NCI-H82 treated with DMSO at 0.1 percent for 48 hours (cell line): Measurements from ENCODE around the gene CBFA2T2.
A peak's percentile ranks its signal among the peaks of the same experiment; 100 is the strongest.
"Not testable (repeated sequence)": the region's sequence is repeated elsewhere in the genome, so short reads cannot be mapped to it uniquely, and the experiment has no call there.

Experiments used
- DNase-seq: peaks from one replicate; lab custom pipeline; 2025; ENCODE audit not compliant: unreplicated experiment; lab: John Stamatoyannopoulos, UW

CBFA2T2 gene

GRCh38 chr20:33612001-33612400 is 122.1 kb downstream of the CBFA2T2 start:
- DNase-seq: peak; percentile 69

DNA sequence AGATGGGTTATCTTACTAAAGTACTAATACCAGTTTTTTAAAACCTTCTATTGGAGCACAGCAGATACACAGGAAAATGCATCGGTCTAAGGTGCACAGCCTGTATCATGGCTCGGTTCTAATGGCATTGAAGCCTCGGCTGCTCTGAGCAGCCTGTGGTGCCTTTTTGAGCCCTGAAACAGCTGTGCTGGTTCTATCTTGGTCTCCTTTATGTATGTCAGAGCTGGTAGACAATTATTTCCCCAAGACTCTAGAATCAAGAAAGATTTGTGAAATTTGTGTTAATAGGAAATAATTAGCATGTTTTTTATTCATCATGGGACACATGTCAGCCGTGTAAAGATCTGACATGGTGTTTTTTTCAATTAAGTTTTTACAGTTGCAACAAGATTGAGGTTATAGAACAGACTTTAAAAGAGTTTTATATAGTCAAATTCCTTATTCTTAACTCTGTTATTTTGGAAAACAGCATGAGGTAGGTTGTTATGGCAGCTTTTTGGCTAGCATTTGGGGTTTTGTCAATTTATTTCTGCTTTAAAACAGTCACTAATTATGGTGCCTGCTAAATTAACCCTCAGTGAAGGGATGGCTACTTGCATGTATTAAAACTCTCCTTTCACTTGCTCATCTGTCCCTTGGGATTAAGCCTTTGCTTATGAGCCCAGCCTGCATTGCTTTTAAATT is 132.0 kb downstream of the CBFA2T2 start:
- DNase-seq: no peak

DNA sequence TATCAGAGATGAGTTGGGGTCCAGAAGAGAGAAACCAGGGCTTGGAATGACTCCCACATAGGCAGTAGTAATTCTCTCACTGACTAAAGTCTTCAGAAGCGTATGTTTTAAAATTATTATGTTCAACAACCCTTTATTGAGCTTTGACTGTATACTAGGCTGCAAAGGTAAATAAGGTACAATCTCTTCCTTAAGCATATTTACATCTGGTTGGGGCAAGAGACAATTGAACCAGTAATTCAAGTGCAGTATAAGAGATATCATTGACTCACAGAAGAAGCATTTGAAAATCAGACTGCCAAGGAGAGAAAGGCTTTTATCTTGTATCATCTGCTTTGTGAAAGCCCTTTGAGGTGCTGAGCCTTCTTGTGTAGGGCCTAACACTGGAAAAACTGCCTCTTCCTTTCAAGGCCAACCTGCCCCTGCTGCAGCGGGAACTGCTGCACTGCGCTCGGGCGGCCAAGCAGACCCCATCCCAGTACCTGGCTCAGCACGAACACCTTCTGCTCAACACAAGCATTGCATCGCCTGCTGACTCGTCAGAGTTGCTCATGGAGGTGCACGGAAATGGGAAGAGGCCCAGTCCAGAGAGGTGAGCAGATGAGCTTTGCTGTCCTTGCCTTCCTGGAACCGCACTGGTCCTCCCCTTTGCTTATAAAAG is 132.9 kb downstream of the CBFA2T2 start:
- DNase-seq: no peak

DNA sequence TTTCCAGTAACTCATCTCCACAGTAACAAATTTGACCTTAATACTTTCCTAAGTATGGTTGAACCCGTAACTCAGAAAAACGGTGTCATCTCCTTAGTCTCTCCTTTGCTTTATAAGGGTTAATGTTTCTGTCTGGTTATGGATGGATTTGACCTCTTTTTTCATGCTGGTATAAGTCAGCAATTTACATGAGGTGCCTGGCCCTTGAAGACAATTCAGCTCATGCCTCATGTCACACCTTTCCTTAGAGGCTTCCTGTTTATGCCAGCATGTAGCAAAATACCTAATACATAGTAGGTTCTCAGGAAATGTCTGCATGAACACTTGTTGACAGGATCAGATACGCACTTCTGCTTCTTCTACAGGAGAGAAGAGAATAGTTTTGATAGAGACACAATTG is 134.5 kb downstream of the CBFA2T2 start:
- DNase-seq: no peak

GRCh38 chr20:33626190-33626589 is 136.3 kb downstream of the CBFA2T2 start:
- no peak for DNase-seq

- DNase-seq: no peak
Observed at GRCh38 chr20:33627577-33628216, 137.8 kb downstream of the CBFA2T2 start.

DNA sequence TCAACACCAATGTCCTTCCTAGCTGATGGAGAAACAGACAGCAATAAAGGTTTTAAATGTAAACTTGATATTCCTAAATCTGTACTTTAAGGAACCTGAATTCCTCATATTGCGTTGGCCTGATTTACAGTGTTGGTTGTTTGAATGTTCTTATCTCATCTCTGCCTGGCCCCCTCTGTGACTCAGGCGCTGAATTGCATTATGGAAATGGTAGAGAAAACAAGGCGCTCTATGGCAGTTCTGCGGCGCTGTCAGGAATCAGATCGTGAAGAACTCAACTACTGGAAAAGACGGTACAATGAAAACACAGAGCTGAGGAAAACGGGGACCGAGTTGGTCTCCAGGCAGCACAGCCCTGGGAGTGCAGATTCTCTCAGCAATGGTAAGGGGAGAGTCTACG is 139.6 kb downstream of the CBFA2T2 start:
- no peak for DNase-seq

DNA sequence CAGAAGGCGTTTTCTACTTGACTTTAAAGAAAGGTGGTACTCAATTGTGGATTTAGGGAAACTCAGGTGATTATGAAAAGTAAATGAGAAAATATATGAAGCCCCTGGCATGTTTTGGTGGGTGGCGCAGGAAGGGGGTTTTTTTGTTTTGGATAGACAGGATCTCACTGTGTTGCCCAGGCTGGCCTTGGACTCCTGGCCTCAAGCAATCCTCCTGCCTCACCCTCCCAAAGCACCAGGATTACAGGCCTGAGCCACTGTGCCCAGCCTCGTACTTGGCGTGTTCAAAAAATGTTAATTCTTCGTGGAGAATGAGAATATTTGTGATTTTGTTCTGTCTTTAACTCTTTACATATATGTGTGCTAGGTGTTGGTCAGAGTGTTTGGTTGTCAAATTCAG is 140.1 kb downstream of the CBFA2T2 start:
- DNase-seq: no peak

DNA sequence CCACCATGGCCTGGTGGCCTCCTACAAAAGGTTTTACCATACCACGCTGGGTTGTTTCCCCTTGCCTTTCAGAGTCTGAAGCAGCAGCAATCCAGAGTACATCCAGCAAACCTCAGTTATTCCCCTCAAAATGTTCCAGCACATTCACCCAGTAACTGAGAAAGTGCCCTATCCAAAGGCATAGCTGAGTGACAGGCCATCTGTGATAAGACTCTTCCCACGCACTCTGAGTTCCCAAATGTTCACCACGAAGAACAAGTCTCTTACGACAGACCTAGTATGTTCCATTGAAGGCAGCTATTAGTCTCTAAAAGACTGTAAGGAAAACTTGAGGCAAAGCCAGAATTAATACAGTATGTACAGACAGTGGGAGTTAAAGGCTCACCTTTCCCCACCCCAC is 140.6 kb downstream of the CBFA2T2 start:
- no peak for DNase-seq

- not testable (repeated sequence) for DNase-seq
Observed at GRCh38 chr20:33631910-33632309, 142.0 kb downstream of the CBFA2T2 start.

- DNase-seq: no peak
Observed at GRCh38 chr20:33635341-33635740, 145.4 kb downstream of the CBFA2T2 start.

DNA sequence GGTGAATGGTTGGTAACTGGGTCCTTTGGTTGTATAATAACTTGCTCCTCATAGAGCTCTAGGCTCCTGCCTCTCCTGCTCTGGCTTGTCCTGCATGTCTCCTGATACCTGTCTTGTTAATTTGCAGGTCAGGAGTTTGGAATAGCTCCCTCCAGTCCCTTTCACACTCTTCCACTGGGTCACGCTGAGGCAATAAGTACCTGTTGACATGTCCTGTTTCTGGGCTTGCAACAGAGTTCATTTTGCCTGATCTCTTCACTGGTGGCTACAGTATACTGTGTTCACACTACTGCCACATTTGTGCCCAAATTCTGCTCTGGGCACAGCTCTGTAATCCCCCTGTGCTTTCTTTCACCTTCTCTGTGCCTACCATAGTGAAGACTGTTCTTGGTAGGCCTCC is 146.9 kb downstream of the CBFA2T2 start:
- no peak for DNase-seq

GRCh38 chr20:33640287-33640686 is 150.4 kb downstream of the CBFA2T2 start:
- no peak for DNase-seq

DNA sequence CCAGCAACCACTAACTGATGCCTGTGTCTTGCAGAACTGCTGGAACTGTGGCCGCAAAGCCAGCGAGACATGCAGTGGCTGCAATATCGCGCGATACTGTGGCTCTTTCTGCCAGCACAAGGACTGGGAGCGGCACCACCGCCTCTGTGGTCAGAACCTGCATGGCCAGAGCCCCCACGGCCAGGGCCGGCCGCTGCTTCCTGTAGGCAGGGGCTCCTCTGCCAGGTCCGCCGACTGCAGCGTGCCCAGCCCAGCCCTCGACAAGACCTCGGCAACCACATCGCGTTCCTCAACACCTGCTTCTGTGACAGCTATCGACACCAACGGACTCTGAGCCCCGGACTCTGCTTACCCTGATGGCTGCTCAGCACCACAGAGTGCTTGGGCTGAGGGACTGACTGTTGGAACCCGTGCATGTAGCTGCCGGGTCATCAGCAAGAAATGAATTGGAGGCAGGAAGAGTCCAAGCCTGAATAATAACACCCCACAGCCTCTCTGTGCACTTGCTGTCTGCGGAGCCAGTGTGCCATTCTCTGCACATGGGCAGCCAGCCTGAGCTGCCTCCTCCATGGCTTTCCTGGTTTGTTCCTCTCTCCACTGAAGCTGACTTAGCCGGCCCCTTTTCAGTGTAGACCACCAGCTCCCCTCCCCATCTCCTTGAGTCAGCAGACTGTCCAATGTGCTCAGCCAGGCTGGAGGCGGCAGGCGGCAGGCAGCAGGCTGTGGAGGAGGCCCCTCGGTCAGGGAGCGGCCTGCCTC is 154.6 kb downstream of the CBFA2T2 start:
- DNase-seq: no peak

DNA sequence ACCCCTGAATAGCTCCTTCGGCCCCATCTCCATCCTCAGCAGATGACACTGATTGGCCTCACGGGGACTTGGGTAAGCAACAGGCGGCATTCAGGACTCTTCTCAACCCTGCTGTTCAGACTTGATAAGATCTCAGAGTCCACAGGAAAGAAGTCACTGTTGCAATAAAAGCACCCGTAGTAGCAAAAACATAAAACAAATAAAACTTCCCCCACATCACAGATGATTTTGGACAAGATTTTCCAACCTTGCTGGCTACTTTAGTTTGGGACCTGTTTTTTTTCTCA is 155.1 kb downstream of the CBFA2T2 start:
- no peak for DNase-seq

DNA sequence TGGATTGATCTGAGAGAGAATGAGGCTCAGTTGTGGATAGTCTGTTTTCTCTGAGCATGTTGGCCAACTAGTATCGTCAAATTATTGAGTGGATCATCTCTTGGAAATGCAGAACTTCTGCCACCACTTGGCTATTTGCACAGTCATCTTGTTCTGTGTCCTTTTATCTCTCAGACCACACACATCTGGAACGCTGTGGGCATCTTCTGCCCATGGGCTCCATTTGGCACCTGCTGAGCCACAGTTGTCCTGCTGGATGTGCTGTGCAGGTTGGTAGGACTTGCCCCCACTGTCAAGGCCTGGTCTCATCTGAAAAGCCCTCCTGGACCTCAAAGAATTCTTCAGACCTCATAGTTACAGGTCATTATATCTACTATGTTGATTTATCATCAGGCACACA is 155.5 kb downstream of the CBFA2T2 start:
- DNase-seq: no peak

- no peak for DNase-seq
Observed at GRCh38 chr20:33646191-33646590, 156.3 kb downstream of the CBFA2T2 start.

DNA sequence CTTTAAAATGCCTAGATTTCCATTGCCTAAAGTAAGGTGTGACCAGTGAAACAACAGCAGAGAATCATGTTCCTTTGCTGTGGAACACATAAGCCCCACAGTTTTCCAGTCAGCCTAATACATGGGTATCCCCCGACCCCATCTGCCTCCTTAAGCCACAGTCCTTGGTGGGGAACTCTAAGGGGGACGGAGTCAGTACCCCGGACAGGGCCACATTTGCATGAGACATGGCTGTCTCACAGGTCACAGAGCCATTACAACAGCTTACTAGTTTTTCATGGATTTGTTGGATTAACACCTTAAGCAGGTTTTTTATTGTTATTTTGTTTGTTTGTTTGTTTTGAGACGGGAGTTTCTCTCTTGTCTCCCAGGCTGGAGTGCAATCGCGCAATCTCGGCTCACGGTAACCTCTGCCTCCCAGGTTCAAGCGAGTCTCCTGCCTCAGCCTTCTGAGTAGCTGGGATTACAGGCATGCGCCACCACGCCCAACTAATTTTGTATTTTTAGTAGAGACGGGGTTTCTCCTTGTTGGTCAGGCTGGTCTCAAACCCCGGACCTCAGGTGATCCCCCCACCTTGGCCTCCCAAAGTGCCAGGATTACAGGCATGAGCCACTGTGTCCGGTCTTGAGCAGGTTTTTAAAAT is 157.2 kb downstream of the CBFA2T2 start:
- DNase-seq: not testable (repeated sequence)

- no peak for DNase-seq
Observed at GRCh38 chr20:33647603-33648395, 157.9 kb downstream of the CBFA2T2 start.

DNA sequence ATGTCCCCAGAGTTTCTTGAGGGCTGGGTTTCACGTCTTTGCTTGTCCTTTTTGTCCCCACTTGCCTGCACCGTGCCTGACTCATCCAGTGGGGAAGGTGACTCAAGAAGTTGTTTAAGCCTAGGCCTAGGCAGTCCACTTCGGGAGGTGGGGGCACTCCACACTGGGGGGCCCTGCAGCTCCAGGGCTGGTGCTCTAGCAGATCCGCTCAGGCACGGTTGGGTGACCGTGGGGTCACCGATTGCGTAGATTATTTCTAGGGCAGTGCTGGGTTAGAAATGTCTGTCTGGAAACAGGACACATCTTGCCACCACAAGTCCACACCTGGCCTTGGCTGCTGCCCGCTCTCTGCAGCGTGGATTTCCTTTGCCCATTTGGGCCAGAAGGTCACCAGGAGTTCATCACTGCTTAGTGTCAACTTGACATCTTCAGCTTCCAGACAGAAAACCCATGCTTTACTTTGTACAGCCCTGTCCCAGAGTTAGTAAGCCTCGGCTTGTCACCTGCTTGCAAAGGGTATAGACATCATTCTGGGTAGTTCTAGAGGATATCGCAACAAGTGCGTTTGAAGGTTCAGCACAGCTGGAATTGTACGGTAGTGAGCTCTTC is 158.6 kb downstream of the CBFA2T2 start:
- no peak for DNase-seq
